CD8-positive, alpha-beta memory T cell (primary cell): ENCODE data around the gene YTHDF1. TPM values are rescaled to one million over a fixed set of nuclear protein-coding genes. Genes with fewer than 3 reads are reported as not detected.

ENCODE experiments used
- CTCF ChIA-PET: fragments of 350-600 bp; sonication (Branson Sonifier 250); formaldehyde crosslinking; loops from one replicate; lab custom pipeline; 2021; ENCODE audit warnings: antibody characterized with exemption; lab: Charles Lee
- POLR2A ChIA-PET: fragments of 350-600 bp; sonication (Branson Sonifier 250); formaldehyde crosslinking; loops from one replicate; lab custom pipeline; 2021; ENCODE audit warnings: antibody characterized with exemption; lab: Charles Lee
- DNase-seq, 5 donors: peaks; one replicate each; pipeline versions ENCODE4 v3.0.0 to v3.0.0-alpha.2; 2020 to 2022; ENCODE audit warnings: mixed read lengths in 1 of 5
- H3K27ac ChIP-seq: one replicate; pipeline ENCODE4 v1.7.0; 2013; ENCODE audit warnings: low read depth, mild to moderate bottlenecking, low read length, moderate library complexity
- H3K27me3 ChIP-seq: 2 replicates; pipeline ENCODE4 v1.7.0; 2013; ENCODE audit warnings: low read length, mild to moderate bottlenecking; ENCODE audit not compliant: insufficient read depth, poor library complexity, severe bottlenecking
- H3K36me3 ChIP-seq: 2 replicates; pipeline ENCODE4 v1.7.0; 2013; ENCODE audit warnings: mild to moderate bottlenecking, low read length, moderate library complexity; ENCODE audit not compliant: insufficient read depth
- H3K4me1 ChIP-seq: 2 replicates; pipeline ENCODE4 v1.7.0; 2013; ENCODE audit warnings: mild to moderate bottlenecking, low read length, moderate library complexity; ENCODE audit not compliant: insufficient read depth
- H3K4me3 ChIP-seq: 2 replicates; pipeline ENCODE4 v1.7.0; 2013; ENCODE audit warnings: mild to moderate bottlenecking, low read length
- H3K9me3 ChIP-seq: 2 replicates; pipeline ENCODE4 v1.7.0; 2013; ENCODE audit warnings: mild to moderate bottlenecking, low read length
- H3K27ac Mint-ChIP-seq, 8 donors: one replicate each; pipeline ENCODE4 v1.8.0; 2020 to 2021; ENCODE audit warnings: mixed read lengths in 8 of 8, mild to moderate bottlenecking in 6 of 8, inconsistent platforms in 3 of 8, moderate library complexity in 3 of 8
- H3K27me3 Mint-ChIP-seq, 2 donors: one replicate each; pipeline ENCODE4 v1.8.0; 2020 to 2021; ENCODE audit warnings: mixed read lengths in 2 of 2, mild to moderate bottlenecking in 1 of 2, moderate library complexity in 1 of 2
- H3K36me3 Mint-ChIP-seq, 3 donors: one replicate each; pipeline ENCODE4 v1.8.0; 2020 to 2021; ENCODE audit warnings: mixed read lengths in 3 of 3, inconsistent platforms in 1 of 3, mild to moderate bottlenecking in 1 of 3
- H3K4me1 Mint-ChIP-seq, 3 donors: one replicate each; pipeline ENCODE4 v1.8.0; 2020 to 2021; ENCODE audit warnings: mixed read lengths in 3 of 3, inconsistent platforms in 1 of 3, mild to moderate bottlenecking in 1 of 3
- H3K4me3 Mint-ChIP-seq, 7 donors: one replicate each; pipeline ENCODE4 v1.8.0; 2020 to 2021; ENCODE audit warnings: mixed read lengths in 7 of 7, mild to moderate bottlenecking in 6 of 7, moderate library complexity in 4 of 7, inconsistent platforms in 2 of 7
- H3K9me3 Mint-ChIP-seq, 5 donors: one replicate each; pipeline ENCODE4 v1.8.0; 2020 to 2022; ENCODE audit warnings: mixed read lengths in 5 of 5, mild to moderate bottlenecking in 3 of 5, moderate library complexity in 2 of 5, inconsistent platforms in 1 of 5
- polyA plus RNA-seq: library from polyadenylated mRNA; unstranded; fragments of 300-500 nt; fragmentation: Illumina TruSeq; gene quantifications from one replicate; pipeline ENCODE4 v1.2.3, GENCODE V29; 2021
- total RNA-seq, 2 experiments: library from RNA; stranded (reverse); gene quantifications; one replicate each; pipeline ENCODE4 v1.2.3, GENCODE V29; 2021

Gene YTHDF1
- total and polyA plus RNA-seq, 3 experiments from 2014 or later, result 43.1 to 47.5 (median 47.0) TPM

GRCh38 chr20:63196768-63197470, 19.0 kb downstream of the YTHDF1 start:
- H3K4me1 ChIP-seq, result peaks cover 14% of the 10 kb centered on the region
- CTCF ChIA-PET, result interaction anchor here (1.6 kb wide), 1 partner anchor 26 kb away, joined by 4 read pairs; no protein-coding TSS in a partner anchor
- Mint-ChIP-seq H3K36me3 (peaks cover 4 to 70% (median 14%) of the 10 kb centered on the region in 3 donors), H3K4me3 (no peak overlapping the region), H3K9me3 (no peaks in the 10 kb centered on the region), H3K4me1 (peaks cover 33 to 47% (median 35%) of the 10 kb centered on the region in 3 donors), H3K27ac (peak overlapping the region in 2 of 8 donors; percentile 17 to 64), H3K27me3 (no peaks in the 10 kb centered on the region)
- H3K27me3 ChIP-seq, result no peaks in the 10 kb centered on the region
- H3K4me3 ChIP-seq, result no peak overlapping the region
- H3K27ac ChIP-seq, result no peak overlapping the region
- POLR2A ChIA-PET, result no interaction called here
- DNase-seq, result peak in 1 of 5 donors; percentile 22
- H3K36me3 ChIP-seq, result peaks cover 4% of the 10 kb centered on the region
- no peaks in the 10 kb centered on the region for H3K9me3 ChIP-seq

DNA sequence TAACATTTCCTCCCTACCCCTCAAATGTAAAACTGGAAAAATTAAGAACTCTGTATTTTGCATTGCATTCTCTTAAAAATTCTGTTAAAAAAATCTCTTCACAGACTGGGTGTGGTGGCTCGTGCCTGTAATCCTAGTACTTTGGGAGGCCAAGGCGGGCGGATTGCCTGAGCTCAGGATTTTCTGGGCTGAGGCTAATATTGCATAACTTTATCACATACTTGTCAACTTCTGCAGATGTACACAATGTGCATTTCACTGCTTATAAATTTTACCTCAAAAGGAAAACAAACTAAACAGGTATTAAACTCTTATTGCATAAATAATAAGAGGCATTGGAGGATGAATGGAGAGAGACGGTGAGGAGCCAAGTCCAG, 21.1 kb downstream of the YTHDF1 start:
- Mint-ChIP-seq H3K4me1 (peaks cover 27 to 32% (median 29%) of the 10 kb centered on the region in 3 donors), H3K4me3 (no peak overlapping the region), H3K9me3 (no peaks in the 10 kb centered on the region), H3K36me3 (peaks cover 4 to 52% (median 14%) of the 10 kb centered on the region in 3 donors), H3K27ac (no peak overlapping the region), H3K27me3 (no peaks in the 10 kb centered on the region)
- no peak for DNase-seq
- Histone ChIP-seq H3K9me3 (no peaks in the 10 kb centered on the region), H3K36me3 (no peaks in the 10 kb centered on the region), H3K27ac (no peak overlapping the region), H3K27me3 (no peaks in the 10 kb centered on the region), H3K4me3 (no peak overlapping the region), H3K4me1 (peaks cover 9% of the 10 kb centered on the region)
- ChIA-PET CTCF (interaction anchor here (0.8 kb wide), 1 partner anchor 29 kb away, joined by 5 read pairs; no protein-coding TSS in a partner anchor), POLR2A (no interaction called here)

GRCh38 chr20:63194007-63194796, 21.7 kb downstream of the YTHDF1 start:
- H3K36me3 ChIP-seq, result no peaks in the 10 kb centered on the region
- no peaks in the 10 kb centered on the region for H3K9me3 Mint-ChIP-seq
- no peaks in the 10 kb centered on the region for H3K27me3 Mint-ChIP-seq
- peaks cover 4 to 47% (median 14%) of the 10 kb centered on the region in 3 donors for H3K36me3 Mint-ChIP-seq
- DNase-seq, result peak in 1 of 5 donors; percentile 29
- no peaks in the 10 kb centered on the region for H3K9me3 ChIP-seq
- H3K4me1 ChIP-seq, result peaks cover 9% of the 10 kb centered on the region
- no peaks in the 10 kb centered on the region for H3K27me3 ChIP-seq
- H3K4me1 Mint-ChIP-seq, result peaks cover 25 to 29% (median 27%) of the 10 kb centered on the region in 3 donors
- ChIA-PET POLR2A (no interaction called here), CTCF (no interaction called here)
- no peak overlapping the region for H3K27ac ChIP-seq
- H3K4me3 Mint-ChIP-seq, result no peak overlapping the region
- H3K27ac Mint-ChIP-seq, result no peak overlapping the region
- no peak overlapping the region for H3K4me3 ChIP-seq

- H3K27ac Mint-ChIP-seq, result no peak overlapping the region
- peaks cover 0 to 2% of the 10 kb centered on the region in 2 donors for H3K27me3 Mint-ChIP-seq
- Histone ChIP-seq H3K27ac (no peak overlapping the region), H3K4me1 (no peaks in the 10 kb centered on the region), H3K9me3 (no peaks in the 10 kb centered on the region), H3K4me3 (no peak overlapping the region), H3K27me3 (no peaks in the 10 kb centered on the region), H3K36me3 (no peaks in the 10 kb centered on the region)
- POLR2A ChIA-PET, result no interaction called here
- H3K9me3 Mint-ChIP-seq, result no peaks in the 10 kb centered on the region
- peaks cover 4 to 36% (median 13%) of the 10 kb centered on the region in 3 donors for H3K36me3 Mint-ChIP-seq
- CTCF ChIA-PET, result interaction anchor here (2.0 kb wide), 1 partner anchor 31 kb away, joined by 5 read pairs; no protein-coding TSS in a partner anchor
- H3K4me1 Mint-ChIP-seq, result peaks cover 15 to 16% (median 16%) of the 10 kb centered on the region in 3 donors
- peak in 1 of 5 donors; percentile 28 for DNase-seq
- H3K4me3 Mint-ChIP-seq, result no peak overlapping the region
Measured at GRCh38 chr20:63192721-63193120, 23.2 kb downstream of the YTHDF1 start.

DNA sequence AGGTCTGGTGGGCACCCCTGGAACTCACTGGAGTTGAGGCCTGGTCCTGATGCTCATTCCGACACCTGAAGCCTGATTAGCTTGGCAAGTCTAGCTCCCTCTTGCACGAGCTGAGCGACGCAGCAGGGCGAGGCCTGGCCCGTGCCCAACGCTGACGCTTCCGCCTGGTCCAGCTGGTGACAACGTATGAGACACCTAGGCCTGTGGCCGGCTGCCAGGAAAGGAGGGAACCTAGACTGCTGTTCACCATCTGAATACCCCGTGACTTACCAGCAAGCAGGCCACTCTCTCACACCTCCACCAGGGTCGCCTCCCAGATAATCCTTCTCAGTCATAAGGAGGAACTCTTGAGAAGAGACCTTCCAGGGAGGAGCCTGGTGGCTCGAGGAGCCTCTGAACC, 24.5 kb downstream of the YTHDF1 start:
- no peak overlapping the region for H3K4me3 Mint-ChIP-seq
- peaks cover 2 to 7% (median 3%) of the 10 kb centered on the region in 3 donors for H3K4me1 Mint-ChIP-seq
- H3K36me3 ChIP-seq, result no peaks in the 10 kb centered on the region
- peaks cover 0 to 2% of the 10 kb centered on the region in 2 donors for H3K27me3 Mint-ChIP-seq
- no peak overlapping the region for H3K27ac Mint-ChIP-seq
- ChIA-PET POLR2A (no interaction called here), CTCF (interaction anchor here (2.0 kb wide), 1 partner anchor 32 kb away, joined by 5 read pairs; no protein-coding TSS in a partner anchor)
- H3K27me3 ChIP-seq, result no peaks in the 10 kb centered on the region
- H3K4me3 ChIP-seq, result no peak overlapping the region
- no peaks in the 10 kb centered on the region for H3K9me3 Mint-ChIP-seq
- H3K9me3 ChIP-seq, result no peaks in the 10 kb centered on the region
- no peaks in the 10 kb centered on the region for H3K4me1 ChIP-seq
- DNase-seq, result peak in 1 of 5 donors; percentile 35
- H3K36me3 Mint-ChIP-seq, result peaks cover 4 to 22% (median 11%) of the 10 kb centered on the region in 3 donors
- H3K27ac ChIP-seq, result no peak overlapping the region

DNA sequence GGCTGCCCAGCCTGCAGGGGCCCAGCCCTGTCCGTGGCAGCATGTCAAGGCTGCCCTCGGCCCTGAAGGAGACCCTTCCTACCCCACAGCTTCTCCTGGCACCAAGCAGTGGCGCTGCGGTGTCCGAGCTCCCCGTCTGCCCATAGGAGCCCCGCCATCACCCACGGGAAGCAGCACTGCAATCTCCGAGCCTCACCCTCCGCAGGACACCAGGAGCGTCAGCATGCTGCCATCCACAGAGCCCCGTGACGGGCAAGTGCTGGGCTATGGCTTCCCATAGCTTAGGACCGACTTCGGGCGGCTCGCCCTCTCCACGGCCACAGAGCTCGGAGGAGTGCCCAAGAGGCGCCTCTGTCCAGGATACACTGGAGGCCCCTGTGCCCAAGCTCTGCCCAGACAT, 25.1 kb downstream of the YTHDF1 start:
- Histone ChIP-seq H3K27ac (no peak overlapping the region), H3K4me1 (no peaks in the 10 kb centered on the region), H3K9me3 (no peaks in the 10 kb centered on the region), H3K27me3 (no peaks in the 10 kb centered on the region), H3K4me3 (no peak overlapping the region), H3K36me3 (no peaks in the 10 kb centered on the region)
- no peak overlapping the region for H3K4me3 Mint-ChIP-seq
- ChIA-PET POLR2A (no interaction called here), CTCF (no interaction called here)
- H3K27me3 Mint-ChIP-seq, result peaks cover 0 to 2% of the 10 kb centered on the region in 2 donors
- no peaks in the 10 kb centered on the region for H3K9me3 Mint-ChIP-seq
- peaks cover 4 to 17% (median 9%) of the 10 kb centered on the region in 3 donors for H3K36me3 Mint-ChIP-seq
- DNase-seq, result peak in 1 of 5 donors; percentile 45
- no peak overlapping the region for H3K27ac Mint-ChIP-seq
- H3K4me1 Mint-ChIP-seq, result peaks cover 0 to 4% (median 0%) of the 10 kb centered on the region in 3 donors

DNA sequence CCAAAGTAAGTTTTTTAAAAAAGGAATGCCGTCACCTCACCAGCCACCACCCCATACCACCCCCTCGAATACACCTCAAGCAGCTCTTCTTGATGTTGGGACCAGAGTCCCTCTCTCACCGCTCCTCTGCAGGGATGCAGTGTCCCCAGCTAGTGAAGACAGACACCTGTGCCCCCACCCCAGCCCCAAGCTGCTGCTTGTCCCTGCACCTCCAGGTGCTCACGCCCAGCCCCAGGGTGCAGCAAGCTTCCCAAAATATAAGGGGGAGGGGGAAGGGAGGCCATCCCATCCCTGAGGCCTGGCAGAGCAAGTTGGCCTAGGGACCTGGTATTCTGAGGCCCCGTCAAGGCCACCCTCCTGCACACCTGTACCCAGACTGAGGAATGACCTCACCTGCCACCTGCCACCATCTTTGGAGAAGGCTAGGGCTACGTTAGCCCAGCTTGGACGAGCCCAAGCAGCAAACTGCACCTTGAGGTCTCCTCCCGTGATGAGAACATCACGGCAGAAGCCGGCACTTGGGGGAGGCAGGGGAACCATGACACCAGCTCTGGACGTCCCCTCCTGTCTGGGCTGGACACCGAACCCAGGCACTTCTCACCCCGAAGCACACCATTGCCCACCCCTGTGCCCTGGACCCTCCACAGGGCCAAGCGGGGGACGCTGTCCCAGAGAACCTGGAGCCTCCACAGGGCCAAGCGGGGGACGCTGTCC, 25.9 kb downstream of the YTHDF1 start:
- Histone ChIP-seq H3K27me3 (no peaks in the 10 kb centered on the region), H3K36me3 (no peaks in the 10 kb centered on the region), H3K4me1 (no peaks in the 10 kb centered on the region), H3K9me3 (no peaks in the 10 kb centered on the region), H3K4me3 (no peak overlapping the region), H3K27ac (no peak overlapping the region)
- peaks cover 0 to 4% (median 0%) of the 10 kb centered on the region in 3 donors for H3K4me1 Mint-ChIP-seq
- CTCF ChIA-PET, result no interaction called here
- DNase-seq, result peak in 1 of 5 donors; percentile 33
- H3K27ac Mint-ChIP-seq, result peak overlapping the region in 1 of 8 donors; percentile 57
- POLR2A ChIA-PET, result no interaction called here
- peaks cover 4 to 8% (median 4%) of the 10 kb centered on the region in 3 donors for H3K36me3 Mint-ChIP-seq
- no peak overlapping the region for H3K4me3 Mint-ChIP-seq
- peaks cover 0 to 2% of the 10 kb centered on the region in 2 donors for H3K27me3 Mint-ChIP-seq
- no peaks in the 10 kb centered on the region for H3K9me3 Mint-ChIP-seq
